ENCODE results near the gene CACNA1D. TPM values are rescaled to one million over a fixed set of nuclear protein-coding genes. Genes with fewer than 3 reads are reported as not detected.

Gene CACNA1D
- total and polyA plus RNA-seq, 2 donors (not counting 3 experiments of a cell fraction or from before 2014, with no cell fraction given), result 0.06 TPM; not detected in 1

GRCh38 chr3:53618936-53619335 lies 124.5 kb downstream of the CACNA1D start:
- H3K9me1 ChIP-seq (replicated peaks; ENCODE audit: control insufficient read depth, extremely low read depth, insufficient read depth, low read length), result no peaks in the 10 kb centered on the region
- no peaks in the 10 kb centered on the region for H3K36me3 ChIP-seq (ENCODE audit: control insufficient read depth in 2 of 2, extremely low read depth in 1 of 2, insufficient read depth in 2 of 2, low read length in 2 of 2)
- FAIRE-seq, result no peak
- BruUV-seq (replicated peaks), result no TSS peak
- no peak for TF ChIP-seq MAX (IDR thresholded peaks at IDR 0.05; ENCODE audit: insufficient read depth, insufficient read length)
- TF ChIP-seq MYC (IDR thresholded peaks at IDR 0.05; ENCODE audit: low read depth, low read length), result no peak
- no peak for TF ChIP-seq JUN (IDR thresholded peaks at IDR 0.05; ENCODE audit: borderline replicate concordance, insufficient read depth, insufficient read length, low read depth)
- TF ChIP-seq GATA2 (IDR thresholded peaks at IDR 0.05; ENCODE audit: insufficient read depth, insufficient read length, low read depth, low read length), result no peak
- TF ChIP-seq POLR2A (IDR thresholded peaks at IDR 0.05; ENCODE audit: low read depth, low read length), result no peak
- intact Hi-C loops (cut with micrococcal nuclease) (no loop called here), dilution Hi-C loops (cut with MboI; ENCODE audit: extremely low pct_ligation_motif_present, low sequenced_read_pairs) (no loop called here)
- no peak for DNase-seq (ENCODE audit: low read depth, low spot score)
- H3K9ac ChIP-seq (replicated peaks; ENCODE audit: extremely low read depth, insufficient read depth, low read length), result no peak overlapping the region
- no peaks in the 10 kb centered on the region for H3K4me1 ChIP-seq (ENCODE audit: control insufficient read depth, extremely low read depth, insufficient read depth, low read length)
- H3K4me2 ChIP-seq (ENCODE audit: insufficient read depth, low read length), result no peak overlapping the region
- H3K4me3 ChIP-seq (replicated peaks in 1 of 3; ENCODE audit: insufficient read depth in 1 of 3, low read depth in 1 of 3, low read length in 3 of 3), result no peak overlapping the region
- no peaks in the 10 kb centered on the region for H3K27me3 ChIP-seq (ENCODE audit: control insufficient read depth in 2 of 2, insufficient read depth in 2 of 2, low read length in 2 of 2)
- CTCF ChIA-PET, result no interaction called here
- H3K9me3 ChIP-seq (replicated peaks; ENCODE audit: control insufficient read depth, insufficient read depth, low read length), result no peaks in the 10 kb centered on the region
- POLR2A ChIA-PET, result no interaction called here
- no peaks in the 10 kb centered on the region for H3K79me2 ChIP-seq (ENCODE audit: control insufficient read depth, insufficient read depth, low read length)
- no peaks in the 10 kb centered on the region for H4K20me1 ChIP-seq (replicated peaks; ENCODE audit: control insufficient read depth, extremely low read depth, insufficient read depth, low read length)
- no peak overlapping the region for H2AFZ ChIP-seq (ENCODE audit: low read depth, low read length)
- H3K27ac ChIP-seq (ENCODE audit: insufficient read depth, low read depth, low read length), result no peak overlapping the region

GRCh38 chr3:53624061-53624857 lies 129.8 kb downstream of the CACNA1D start:
- no peak overlapping the region for H3K27ac ChIP-seq (ENCODE audit: insufficient read depth, low read depth, low read length)
- DNase-seq (ENCODE audit: low read depth, low spot score), result no peak
- H3K79me2 ChIP-seq (ENCODE audit: control insufficient read depth, insufficient read depth, low read length), result no peaks in the 10 kb centered on the region
- POLR2A ChIA-PET, result no interaction called here
- no peaks in the 10 kb centered on the region for H3K27me3 ChIP-seq (ENCODE audit: control insufficient read depth in 2 of 2, insufficient read depth in 2 of 2, low read length in 2 of 2)
- dilution Hi-C loops (cut with MboI; ENCODE audit: extremely low pct_ligation_motif_present, low sequenced_read_pairs), result no loop called here
- H3K9ac ChIP-seq (replicated peaks; ENCODE audit: extremely low read depth, insufficient read depth, low read length), result no peak overlapping the region
- FAIRE-seq, result no peak
- H3K9me3 ChIP-seq (replicated peaks; ENCODE audit: control insufficient read depth, insufficient read depth, low read length), result no peaks in the 10 kb centered on the region
- TF ChIP-seq MYC (IDR thresholded peaks at IDR 0.05; ENCODE audit: low read depth, low read length) (no peak), JUN (IDR thresholded peaks at IDR 0.05; ENCODE audit: borderline replicate concordance, insufficient read depth, insufficient read length, low read depth) (no peak), FOS (IDR thresholded peaks at IDR 0.05; ENCODE audit: borderline replicate concordance, insufficient read depth, low read length) (no peak)
- no peaks in the 10 kb centered on the region for H3K36me3 ChIP-seq (ENCODE audit: control insufficient read depth in 2 of 2, extremely low read depth in 1 of 2, insufficient read depth in 2 of 2, low read length in 2 of 2)
- CTCF ChIA-PET, result no interaction called here
- no peaks in the 10 kb centered on the region for H4K20me1 ChIP-seq (replicated peaks; ENCODE audit: control insufficient read depth, extremely low read depth, insufficient read depth, low read length)
- H3K4me2 ChIP-seq (ENCODE audit: insufficient read depth, low read length), result no peak overlapping the region
- no TSS peak for BruUV-seq (replicated peaks)
- no peaks in the 10 kb centered on the region for H3K4me1 ChIP-seq (ENCODE audit: control insufficient read depth, extremely low read depth, insufficient read depth, low read length)
- intact Hi-C loops (cut with micrococcal nuclease), result no loop called here
- H3K4me3 ChIP-seq (replicated peaks in 1 of 3; ENCODE audit: insufficient read depth in 1 of 3, low read depth in 1 of 3, low read length in 3 of 3), result no peak overlapping the region
- no peak overlapping the region for H2AFZ ChIP-seq (ENCODE audit: low read depth, low read length)
- H3K9me1 ChIP-seq (replicated peaks; ENCODE audit: control insufficient read depth, extremely low read depth, insufficient read depth, low read length), result no peaks in the 10 kb centered on the region
